ENCODE data around the gene GK2.

- TF ChIP-seq SIN3A (IDR thresholded peaks at IDR 0.05; ENCODE audit: borderline replicate concordance, low read depth, low read length) = no peak
- no peak for TF ChIP-seq EP300 (IDR thresholded peaks at IDR 0.05; ENCODE audit: borderline replicate concordance in 1 of 2, low read depth in 1 of 2, low read length in 1 of 2)
- TF ChIP-seq CTCF (IDR thresholded peaks at IDR 0.05) = no peak
Measured at GRCh38 chr4:79431839-79432238, 23.8 kb upstream of the GK2 start.
